BE2C (cell line): ENCODE results near the gene KRAS.

ENCODE experiments used
- DNase-seq: peaks from one replicate; pipeline ENCODE4 v3.0.0-alpha.2; 2020
- H3K27me3 ChIP-seq: fragments of 250-450 bp; sonication (Bioruptor Pico); 2 replicates; pipeline ENCODE4 v1.5.1; 2020; ENCODE audit warnings: mild to moderate bottlenecking
- H3K36me3 ChIP-seq: fragments of 250-450 bp; sonication (Bioruptor Pico); 2 replicates; pipeline ENCODE4 v1.5.1; 2020; ENCODE audit warnings: mild to moderate bottlenecking
- H3K4me1 ChIP-seq: fragments of 250-450 bp; sonication (Bioruptor Pico); 2 replicates; pipeline ENCODE4 v1.5.1; 2020
- H3K4me3 ChIP-seq: 2 replicates; pipeline ENCODE4 v1.5.1; 2011; ENCODE audit warnings: low read depth, low read length
- H3K9me3 ChIP-seq: fragments of 250-450 bp; sonication (Bioruptor Pico); 2 replicates; pipeline ENCODE4 v1.5.1; 2020
- CTCF ChIP-seq: IDR thresholded peaks from 2 replicates; pipeline ENCODE4 v1.5.1; 2012; ENCODE audit warnings: mild to moderate bottlenecking, low read depth, low read length

KRAS gene

GRCh38 chr12:25286837-25287236, 36.1 kb upstream of the KRAS start:
- Histone ChIP-seq H3K4me3 (no peak overlapping the region), H3K9me3 (no peaks in the 10 kb centered on the region), H3K4me1 (no peaks in the 10 kb centered on the region), H3K36me3 (no peaks in the 10 kb centered on the region), H3K27me3 (no peaks in the 10 kb centered on the region)
- DNase-seq: no peak
- TF ChIP-seq CTCF: no peak

GRCh38 chr12:25284024-25284423, 33.3 kb upstream of the KRAS start:
- no peaks in the 10 kb centered on the region for H3K27me3 ChIP-seq
- DNase-seq: no peak
- H3K4me1 ChIP-seq: no peaks in the 10 kb centered on the region
- no peak overlapping the region for H3K4me3 ChIP-seq
- H3K9me3 ChIP-seq: no peaks in the 10 kb centered on the region
- no peak for TF ChIP-seq CTCF
- H3K36me3 ChIP-seq: no peaks in the 10 kb centered on the region

GRCh38 chr12:25283006-25283405, 32.3 kb upstream of the KRAS start:
- no peaks in the 10 kb centered on the region for H3K36me3 ChIP-seq
- no peaks in the 10 kb centered on the region for H3K9me3 ChIP-seq
- TF ChIP-seq CTCF: no peak
- DNase-seq: no peak
- no peak overlapping the region for H3K4me3 ChIP-seq
- H3K27me3 ChIP-seq: no peaks in the 10 kb centered on the region
- no peaks in the 10 kb centered on the region for H3K4me1 ChIP-seq

GRCh38 chr12:25280082-25280481, 29.4 kb upstream of the KRAS start:
- no peak overlapping the region for H3K4me3 ChIP-seq
- H3K36me3 ChIP-seq: no peaks in the 10 kb centered on the region
- no peak for TF ChIP-seq CTCF
- no peaks in the 10 kb centered on the region for H3K9me3 ChIP-seq
- DNase-seq: no peak
- H3K4me1 ChIP-seq: peaks cover 11% of the 10 kb centered on the region
- no peaks in the 10 kb centered on the region for H3K27me3 ChIP-seq

- Histone ChIP-seq H3K36me3 (no peaks in the 10 kb centered on the region), H3K9me3 (no peaks in the 10 kb centered on the region), H3K4me3 (no peak overlapping the region), H3K4me1 (peaks cover 11% of the 10 kb centered on the region), H3K27me3 (no peaks in the 10 kb centered on the region)
- TF ChIP-seq CTCF: no peak
- no peak for DNase-seq
Observed at GRCh38 chr12:25278269-25278668, 27.5 kb upstream of the KRAS start.

- no peaks in the 10 kb centered on the region for H3K9me3 ChIP-seq
- peaks cover 11% of the 10 kb centered on the region for H3K4me1 ChIP-seq
- no peaks in the 10 kb centered on the region for H3K27me3 ChIP-seq
- TF ChIP-seq CTCF: no peak
- no peaks in the 10 kb centered on the region for H3K36me3 ChIP-seq
- H3K4me3 ChIP-seq: no peak overlapping the region
- DNase-seq: peak; percentile 68
Observed at GRCh38 chr12:25276199-25276937, 25.6 kb upstream of the KRAS start.
